ENCODE data around the gene TRERF1. TPM values are rescaled to one million over a fixed set of nuclear protein-coding genes. Genes with fewer than 3 reads are reported as not detected.

TRERF1 gene
- total and polyA plus RNA-seq, 9 donors = 4.5 to 13.7 (median 7.8) TPM

DNA sequence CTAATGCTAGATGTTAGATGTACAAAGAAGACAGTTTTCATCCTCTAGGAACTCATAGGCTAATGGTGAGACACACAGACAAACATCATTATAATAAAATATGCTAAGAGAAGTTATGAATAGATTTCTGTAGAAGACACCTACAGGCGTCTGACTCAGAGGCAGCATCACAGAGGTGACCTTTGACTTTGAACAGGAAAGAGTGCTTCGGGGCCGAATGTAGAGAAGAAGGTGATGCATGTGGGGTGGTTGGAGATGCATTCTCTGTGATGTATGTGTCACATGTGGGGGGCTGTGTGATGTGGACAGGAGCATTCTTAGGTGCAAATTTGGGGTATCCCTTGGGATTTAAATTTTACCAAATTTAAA, 271.8 kb downstream of the TRERF1 start:
- no peak overlapping the region for H3K4me3 ChIP-seq
- TF ChIP-seq POLR2A (IDR thresholded peaks at IDR 0.05) (no peak), EP300 (IDR thresholded peaks at IDR 0.05) (no peak)
- TF ChIP-seq, protein P1, sequence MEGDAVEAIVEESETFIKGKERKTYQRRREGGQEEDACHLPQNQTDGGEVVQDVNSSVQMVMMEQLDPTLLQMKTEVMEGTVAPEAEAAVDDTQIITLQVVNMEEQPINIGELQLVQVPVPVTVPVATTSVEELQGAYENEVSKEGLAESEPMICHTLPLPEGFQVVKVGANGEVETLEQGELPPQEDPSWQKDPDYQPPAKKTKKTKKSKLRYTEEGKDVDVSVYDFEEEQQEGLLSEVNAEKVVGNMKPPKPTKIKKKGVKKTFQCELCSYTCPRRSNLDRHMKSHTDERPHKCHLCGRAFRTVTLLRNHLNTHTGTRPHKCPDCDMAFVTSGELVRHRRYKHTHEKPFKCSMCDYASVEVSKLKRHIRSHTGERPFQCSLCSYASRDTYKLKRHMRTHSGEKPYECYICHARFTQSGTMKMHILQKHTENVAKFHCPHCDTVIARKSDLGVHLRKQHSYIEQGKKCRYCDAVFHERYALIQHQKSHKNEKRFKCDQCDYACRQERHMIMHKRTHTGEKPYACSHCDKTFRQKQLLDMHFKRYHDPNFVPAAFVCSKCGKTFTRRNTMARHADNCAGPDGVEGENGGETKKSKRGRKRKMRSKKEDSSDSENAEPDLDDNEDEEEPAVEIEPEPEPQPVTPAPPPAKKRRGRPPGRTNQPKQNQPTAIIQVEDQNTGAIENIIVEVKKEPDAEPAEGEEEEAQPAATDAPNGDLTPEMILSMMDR (IDR thresholded peaks at IDR 0.05) = no peak
- 74 to 82% (median 79%) methylated on average over 3 of the region's 3 CpGs for WGBS, 3 donors
- no peaks in the 10 kb centered on the region for H3K4me1 ChIP-seq (ENCODE audit: insufficient read depth)
- no peaks in the 10 kb centered on the region for H3K36me3 ChIP-seq
- H3K27me3 ChIP-seq = no peaks in the 10 kb centered on the region
- H3K9me3 ChIP-seq = no peaks in the 10 kb centered on the region
- no peak overlapping the region for H3K27ac ChIP-seq
- DNase-seq = no peak
- intact Hi-C loops (cut with DNase I) = loop anchor here in 1 of 4 donors (5.0 kb wide), 1 partner anchor 1287 kb away; no protein-coding TSS in a partner anchor

DNA sequence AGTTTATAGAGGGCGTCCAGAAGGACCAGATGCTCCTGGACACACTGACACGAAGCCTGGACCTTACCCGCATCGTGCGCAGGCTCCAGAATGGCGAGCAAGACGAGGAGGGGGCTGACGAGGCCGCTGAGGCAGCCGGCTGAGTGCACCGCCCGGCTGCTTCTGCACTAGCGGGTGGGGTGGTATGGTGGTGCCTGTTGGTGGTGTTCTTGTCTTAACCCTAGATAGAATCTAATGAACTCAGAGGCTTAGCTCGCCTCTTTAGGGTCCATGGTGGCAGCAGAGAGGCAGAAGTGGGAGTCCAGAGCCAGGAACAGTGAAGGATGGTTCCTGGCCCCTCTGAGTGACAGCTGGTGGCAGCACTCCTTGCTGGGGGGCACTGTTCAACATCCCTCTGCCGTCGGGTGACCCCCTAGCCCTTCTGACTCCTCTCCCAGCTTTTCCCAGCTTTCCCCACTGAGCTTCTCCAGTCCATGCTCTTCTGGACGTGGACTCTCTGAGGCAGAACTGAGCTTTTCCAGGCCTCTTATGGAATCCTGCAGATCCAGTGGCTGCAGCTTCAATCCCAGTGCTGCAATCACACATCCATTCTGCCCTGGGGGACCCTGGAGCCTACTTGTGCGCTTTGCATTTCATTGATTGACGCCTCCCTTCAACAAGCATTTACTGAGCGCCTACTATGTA, 272.3 kb downstream of the TRERF1 start:
- no peaks in the 10 kb centered on the region for H3K9me3 ChIP-seq
- TF ChIP-seq EP300 (IDR thresholded peaks at IDR 0.05) = no peak
- TF ChIP-seq POLR2A (IDR thresholded peaks at IDR 0.05) = no peak
- TF ChIP-seq, protein P1 (IDR thresholded peaks at IDR 0.05) = no peak
- WGBS, 3 donors = 88 to 92% (median 90%) methylated on average over 20 of the region's 20 CpGs
- H3K4me1 ChIP-seq (ENCODE audit: insufficient read depth) = no peaks in the 10 kb centered on the region
- no peak overlapping the region for H3K27ac ChIP-seq
- no peaks in the 10 kb centered on the region for H3K36me3 ChIP-seq
- DNase-seq = no peak
- intact Hi-C loops (cut with DNase I) = no loop called here
- H3K4me3 ChIP-seq = no peak overlapping the region
- H3K27me3 ChIP-seq = no peaks in the 10 kb centered on the region

DNA sequence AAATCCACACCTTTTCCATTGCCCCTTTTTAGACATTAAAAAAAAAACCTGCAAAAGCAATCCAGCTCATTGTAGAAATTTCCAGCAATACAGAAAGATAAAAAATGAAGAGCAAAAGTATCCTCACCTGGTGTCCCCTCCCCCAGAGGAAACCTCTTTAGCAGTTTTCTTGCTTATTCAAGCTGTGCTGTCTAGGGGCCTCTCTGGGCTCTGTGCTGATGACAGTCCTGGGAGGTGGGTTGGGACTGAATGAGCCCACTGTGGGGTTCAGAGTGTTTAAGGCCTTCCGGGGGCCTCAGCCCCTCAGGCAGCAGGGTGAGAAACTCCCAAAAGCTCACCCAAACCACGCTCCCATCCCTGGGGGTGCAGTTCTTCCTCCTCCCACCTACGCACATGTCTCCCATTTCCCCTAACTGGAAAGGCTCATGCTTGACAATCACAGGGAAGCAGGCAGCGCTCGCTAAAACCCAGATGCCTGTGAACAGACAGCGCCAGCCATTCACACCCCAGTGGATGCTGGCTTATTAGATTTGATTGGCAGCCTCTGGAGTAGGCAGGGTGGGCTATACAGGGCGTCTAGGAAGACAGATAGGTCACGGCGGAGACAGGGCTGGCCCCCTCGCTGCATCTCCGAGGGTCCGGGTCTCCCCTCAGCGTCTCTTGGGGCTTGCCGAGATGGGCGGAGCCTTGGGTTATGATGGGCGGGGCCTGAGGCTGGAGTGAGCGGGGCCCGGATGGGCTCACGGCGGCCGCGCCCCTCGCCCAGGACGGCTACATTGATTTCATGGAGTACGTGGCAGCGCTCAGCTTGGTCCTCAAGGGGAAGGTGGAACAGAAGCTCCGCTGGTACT, 274.0 kb downstream of the TRERF1 start:
- no peaks in the 10 kb centered on the region for H3K27me3 ChIP-seq
- TF ChIP-seq, protein P1 (IDR thresholded peaks at IDR 0.05) = no peak
- no peak for TF ChIP-seq EP300 (IDR thresholded peaks at IDR 0.05)
- no peak for TF ChIP-seq POLR2A (IDR thresholded peaks at IDR 0.05)
- no peak for DNase-seq
- H3K4me3 ChIP-seq = no peak overlapping the region
- intact Hi-C loops (cut with DNase I) = no loop called here
- H3K9me3 ChIP-seq = no peaks in the 10 kb centered on the region
- H3K36me3 ChIP-seq = no peaks in the 10 kb centered on the region
- no peak overlapping the region for H3K27ac ChIP-seq
- no peaks in the 10 kb centered on the region for H3K4me1 ChIP-seq (ENCODE audit: insufficient read depth)
- WGBS, 3 donors = 17 to 19% (median 18%) methylated on average over 21 to 27 of the region's 27 CpGs

DNA sequence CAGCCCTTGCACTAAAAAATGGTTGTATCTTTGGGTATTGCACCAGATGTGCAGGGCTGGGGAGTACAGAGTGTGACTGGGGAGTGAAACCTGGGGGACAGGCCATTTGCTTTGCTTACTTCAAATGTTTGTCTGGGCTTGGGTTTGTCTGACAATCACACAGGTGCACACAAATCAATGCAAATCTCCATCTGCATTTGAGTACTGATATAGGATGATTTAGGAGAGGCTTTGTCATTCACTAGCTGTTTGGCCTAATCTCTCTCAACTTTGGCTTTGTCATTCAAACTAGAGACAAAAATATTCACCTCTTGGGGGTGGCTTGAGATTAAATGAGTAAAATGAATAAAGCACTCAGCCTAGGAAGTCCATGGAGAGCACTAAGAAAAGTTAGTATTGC, 274.7 kb downstream of the TRERF1 start:
- TF ChIP-seq, protein P1 (IDR thresholded peaks at IDR 0.05) = no peak
- TF ChIP-seq EP300 (IDR thresholded peaks at IDR 0.05) = no peak
- TF ChIP-seq POLR2A (IDR thresholded peaks at IDR 0.05) = no peak
- intact Hi-C loops (cut with DNase I) = no loop called here
- Histone ChIP-seq H3K27me3 (no peaks in the 10 kb centered on the region), H3K4me3 (no peak overlapping the region), H3K36me3 (no peaks in the 10 kb centered on the region), H3K9me3 (no peaks in the 10 kb centered on the region), H3K4me1 (ENCODE audit: insufficient read depth) (no peaks in the 10 kb centered on the region), H3K27ac (no peak overlapping the region)
- DNase-seq = no peak
